Stimulated activated naive B cell treated with anti-CD40 and anti-IgM and Interleukin-4, amounts not matched to agents 10 μg/mL and 1 μg/mL and 100 μg/mL, for 72 hours (primary cell): ENCODE results near the gene ARL2BP.

Experiments
- ATAC-seq, 2 donors: fragments of 150-1000 bp; cut with Tn5 transposase; replicated peaks; 2 replicates each; pipeline ENCODE4 v1.10.0; 2021; ENCODE audit warnings: moderate library complexity in 1 of 2
- DNase-seq: peaks from one replicate; pipeline ENCODE4 v3.0.0; 2021
- H3K27ac Mint-ChIP-seq: one replicate; pipeline ENCODE4 v1.8.0; 2022; ENCODE audit warnings: mild to moderate bottlenecking, mixed read lengths
- H3K27me3 Mint-ChIP-seq, 2 donors: one replicate each; pipeline ENCODE4 v1.8.0; 2022; ENCODE audit warnings: mixed read lengths in 2 of 2
- H3K36me3 Mint-ChIP-seq, 2 donors: one replicate each; pipeline ENCODE4 v1.8.0; 2022; ENCODE audit warnings: mixed read lengths in 2 of 2, mild to moderate bottlenecking in 1 of 2
- H3K4me1 Mint-ChIP-seq, 2 donors: one replicate each; pipeline ENCODE4 v1.8.0; 2022; ENCODE audit warnings: mixed read lengths in 2 of 2, mild to moderate bottlenecking in 1 of 2
- H3K4me3 Mint-ChIP-seq, 2 donors: one replicate each; pipeline ENCODE4 v1.8.0; 2022; ENCODE audit warnings: mild to moderate bottlenecking in 2 of 2, mixed read lengths in 2 of 2, moderate library complexity in 1 of 2
- H3K9me3 Mint-ChIP-seq, 2 donors: one replicate each; pipeline ENCODE4 v1.8.0; 2022; ENCODE audit warnings: mixed read lengths in 2 of 2, mild to moderate bottlenecking in 1 of 2

Gene ARL2BP

DNA sequence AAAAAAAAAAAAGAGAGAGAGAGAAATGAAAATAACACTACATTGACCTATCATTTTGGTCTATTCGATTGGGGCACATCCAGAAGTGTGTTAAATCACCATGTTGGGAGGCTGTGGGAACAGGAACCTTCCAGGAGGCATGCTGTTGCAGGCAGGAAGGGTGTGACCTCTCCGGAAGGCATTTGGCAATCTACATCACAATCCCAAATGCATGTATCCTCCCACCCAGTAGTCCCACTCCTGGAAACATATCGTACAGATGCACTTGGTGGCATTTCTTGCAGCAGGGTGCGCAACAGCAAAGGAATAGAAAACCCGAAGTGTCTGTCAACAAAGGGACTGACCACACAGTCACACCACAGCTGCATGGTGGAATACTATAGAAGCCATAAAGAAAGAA lies 31.5 kb downstream of the ARL2BP start:
- no peaks in the 10 kb centered on the region for H3K9me3 Mint-ChIP-seq
- ATAC-seq (no peak), DNase-seq (no peak)
- H3K4me1 Mint-ChIP-seq, result peaks cover 7 to 16% of the 10 kb centered on the region in 2 donors
- H3K27ac Mint-ChIP-seq, result no peak overlapping the region
- no peaks in the 10 kb centered on the region for H3K36me3 Mint-ChIP-seq
- peaks cover 6 to 27% of the 10 kb centered on the region in 2 donors for H3K27me3 Mint-ChIP-seq
- H3K4me3 Mint-ChIP-seq, result no peak overlapping the region

DNA sequence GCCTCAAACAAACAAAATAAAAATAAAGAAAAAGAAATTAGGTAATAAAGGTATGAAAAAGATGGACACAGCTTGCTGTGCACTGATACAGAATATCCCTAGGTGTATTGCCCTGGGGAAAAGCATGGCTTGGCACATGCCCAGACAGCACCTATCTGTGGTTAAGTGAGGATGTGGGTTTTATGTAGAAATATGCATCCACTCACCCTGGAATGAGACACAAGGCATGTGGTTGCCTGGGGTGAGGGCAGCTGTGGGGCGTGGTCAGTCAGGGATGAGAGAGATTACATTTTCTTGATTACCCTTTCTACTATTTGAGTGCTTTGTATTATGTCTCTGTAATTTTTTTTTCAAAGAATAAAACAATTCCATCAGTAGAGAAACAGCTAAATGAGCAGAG lies 32.5 kb downstream of the ARL2BP start:
- Mint-ChIP-seq H3K27me3 (peaks cover 16 to 37% of the 10 kb centered on the region in 2 donors), H3K27ac (no peak overlapping the region), H3K9me3 (no peaks in the 10 kb centered on the region), H3K36me3 (no peaks in the 10 kb centered on the region), H3K4me1 (peaks cover 7 to 16% of the 10 kb centered on the region in 2 donors), H3K4me3 (no peak overlapping the region)
- DNase-seq, result no peak
- peak; percentile 80 to 88 for ATAC-seq

DNA sequence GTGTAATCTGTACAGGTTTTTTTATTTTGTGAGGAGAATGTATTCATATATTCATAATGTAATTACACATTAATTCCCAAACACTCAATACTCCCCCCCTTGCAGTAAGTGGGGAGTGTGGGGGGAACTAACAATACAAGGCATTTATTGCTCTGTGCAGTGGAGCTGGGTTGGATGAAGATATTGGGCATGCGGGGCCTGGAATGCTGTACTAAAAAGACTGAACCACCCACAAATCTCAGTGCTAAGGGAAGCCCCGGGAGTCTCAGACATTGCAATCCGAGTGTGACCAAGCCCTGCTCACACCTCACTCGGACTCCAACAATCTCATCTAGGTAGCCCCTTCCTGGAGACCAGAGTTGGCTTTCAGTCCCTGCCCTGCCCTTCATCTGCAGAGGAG lies 33.4 kb downstream of the ARL2BP start:
- Mint-ChIP-seq H3K9me3 (no peaks in the 10 kb centered on the region), H3K4me3 (no peak overlapping the region), H3K27ac (no peak overlapping the region), H3K4me1 (peaks cover 7 to 17% of the 10 kb centered on the region in 2 donors), H3K27me3 (peaks cover 23 to 46% of the 10 kb centered on the region in 2 donors), H3K36me3 (no peaks in the 10 kb centered on the region)
- DNase-seq, result no peak
- no peak for ATAC-seq

- no peak overlapping the region for H3K27ac Mint-ChIP-seq
- DNase-seq, result no peak
- no peaks in the 10 kb centered on the region for H3K9me3 Mint-ChIP-seq
- ATAC-seq, result no peak
- no peak overlapping the region for H3K4me3 Mint-ChIP-seq
- no peaks in the 10 kb centered on the region for H3K36me3 Mint-ChIP-seq
- H3K4me1 Mint-ChIP-seq, result peaks cover 11 to 27% of the 10 kb centered on the region in 2 donors
- H3K27me3 Mint-ChIP-seq, result peaks cover 31 to 57% of the 10 kb centered on the region in 2 donors
Measured at GRCh38 chr16:57279780-57280638, 35.0 kb downstream of the ARL2BP start.

DNA sequence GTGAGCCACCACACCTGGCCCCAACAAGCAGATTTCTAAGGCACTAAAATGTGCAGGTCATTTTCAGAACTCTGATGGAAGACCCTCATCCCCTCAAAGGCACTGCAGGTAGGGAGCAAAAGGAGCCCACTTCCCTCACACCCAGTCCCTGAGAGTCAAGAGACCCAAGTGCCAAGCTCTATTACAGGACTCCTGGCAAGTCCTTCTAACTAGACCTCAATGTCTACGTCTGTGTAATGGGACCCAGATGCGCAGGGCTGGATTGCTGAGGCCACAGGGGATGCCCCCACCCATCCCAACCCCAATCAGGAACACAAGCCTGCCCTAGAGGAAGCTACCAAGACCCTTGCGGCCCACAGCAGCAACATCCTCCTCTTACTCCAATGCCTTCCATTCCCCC lies 36.7 kb downstream of the ARL2BP start:
- Mint-ChIP-seq H3K9me3 (no peaks in the 10 kb centered on the region), H3K27me3 (peaks cover 34 to 59% of the 10 kb centered on the region in 2 donors), H3K36me3 (no peaks in the 10 kb centered on the region), H3K4me1 (peaks cover 8 to 24% of the 10 kb centered on the region in 2 donors), H3K27ac (no peak overlapping the region), H3K4me3 (no peak overlapping the region)
- DNase-seq (no peak), ATAC-seq (no peak)

GRCh38 chr16:57282510-57283213 lies 37.6 kb downstream of the ARL2BP start:
- ATAC-seq (no peak), DNase-seq (no peak)
- Mint-ChIP-seq H3K4me3 (no peak overlapping the region), H3K4me1 (peaks cover 8 to 16% of the 10 kb centered on the region in 2 donors), H3K27ac (no peak overlapping the region), H3K27me3 (peaks cover 40 to 65% of the 10 kb centered on the region in 2 donors), H3K36me3 (no peaks in the 10 kb centered on the region), H3K9me3 (no peaks in the 10 kb centered on the region)

- Mint-ChIP-seq H3K4me3 (peak overlapping the region; percentile 75 to 79), H3K4me1 (peaks cover 7 to 13% of the 10 kb centered on the region in 2 donors), H3K9me3 (no peaks in the 10 kb centered on the region), H3K27me3 (peaks cover 40 to 59% of the 10 kb centered on the region in 2 donors), H3K36me3 (no peaks in the 10 kb centered on the region), H3K27ac (peak overlapping the region; percentile 57)
- ATAC-seq (no peak), DNase-seq (no peak)
Measured at GRCh38 chr16:57283214-57283958, 38.3 kb downstream of the ARL2BP start.

- DNase-seq (no peak), ATAC-seq (peak in 1 of 2 donors; percentile 6)
- Mint-ChIP-seq H3K27ac (no peak overlapping the region), H3K27me3 (peaks cover 40 to 56% of the 10 kb centered on the region in 2 donors), H3K36me3 (no peaks in the 10 kb centered on the region), H3K9me3 (no peaks in the 10 kb centered on the region), H3K4me1 (peaks cover 7 to 13% of the 10 kb centered on the region in 2 donors), H3K4me3 (peak overlapping the region; percentile 75 to 79)
Measured at GRCh38 chr16:57283959-57284208, 38.8 kb downstream of the ARL2BP start.

- peak; percentile 12 for DNase-seq
- Mint-ChIP-seq H3K4me3 (peak within 1 kb of the TSS; percentile 75 to 79), H3K27ac (peak within 1 kb of the TSS; percentile 5)
Measured at GRCh38 chr16:57284209-57284951, 39.3 kb downstream of the ARL2BP start, which contains the start of gene PLLP. Gene PLLP, minus strand, starts transcription at chr16:57284672. Its CDS starts 132 bp downstream, at chr16:57284540.

DNA sequence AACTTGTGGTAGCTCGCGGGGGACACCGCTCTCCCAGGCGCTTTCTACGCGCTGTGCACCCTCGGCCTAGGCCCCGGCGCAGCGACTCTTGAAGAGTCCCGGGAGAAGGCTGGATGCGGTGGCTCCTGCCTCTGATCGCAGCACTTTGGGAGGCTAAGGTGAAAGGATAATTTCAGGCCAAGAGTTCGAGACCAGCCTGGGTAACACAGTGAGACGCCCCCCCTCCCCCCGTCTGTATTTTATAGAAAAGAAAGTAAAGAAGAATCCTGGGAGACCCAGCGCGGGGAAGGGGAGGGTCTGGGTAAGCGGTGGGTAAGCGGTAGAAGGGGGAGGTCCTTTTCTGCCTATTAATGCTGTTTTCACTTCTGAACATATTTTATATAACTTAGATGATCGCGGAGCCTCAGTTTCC lies 39.9 kb downstream of the ARL2BP start:
- ATAC-seq, result no peak
- H3K27ac Mint-ChIP-seq, result peak overlapping the region; percentile 5
- no peaks in the 10 kb centered on the region for H3K36me3 Mint-ChIP-seq
- H3K4me3 Mint-ChIP-seq, result peak overlapping the region; percentile 72 to 76
- peaks cover 40 to 55% of the 10 kb centered on the region in 2 donors for H3K27me3 Mint-ChIP-seq
- DNase-seq, result no peak
- H3K4me1 Mint-ChIP-seq, result peaks cover 7 to 13% of the 10 kb centered on the region in 2 donors
- no peaks in the 10 kb centered on the region for H3K9me3 Mint-ChIP-seq

More at GRCh38 chr16:57284209-57284951, 39.3 kb downstream of the ARL2BP start, which contains the start of gene PLLP:
- peaks cover 7 to 13% of the 10 kb centered on the region in 2 donors for H3K4me1 Mint-ChIP-seq
- H3K27me3 Mint-ChIP-seq, result peaks cover 40 to 55% of the 10 kb centered on the region in 2 donors
- H3K36me3 Mint-ChIP-seq, result no peaks in the 10 kb centered on the region
- peak; percentile 63 to 69 for ATAC-seq
- H3K9me3 Mint-ChIP-seq, result no peaks in the 10 kb centered on the region

GRCh38 chr16:57285379-57285778 lies 40.3 kb downstream of the ARL2BP start:
- ATAC-seq, result no peak
- Mint-ChIP-seq H3K36me3 (no peaks in the 10 kb centered on the region), H3K4me3 (peak overlapping the region in 1 of 2 donors; percentile 76), H3K9me3 (no peaks in the 10 kb centered on the region), H3K27ac (no peak overlapping the region), H3K27me3 (peaks cover 40 to 55% of the 10 kb centered on the region in 2 donors), H3K4me1 (peaks cover 7 to 13% of the 10 kb centered on the region in 2 donors)
- no peak for DNase-seq

GRCh38 chr16:57289391-57290257 lies 44.6 kb downstream of the ARL2BP start:
- H3K27ac Mint-ChIP-seq, result no peak overlapping the region
- DNase-seq, result no peak
- no peak overlapping the region for H3K4me3 Mint-ChIP-seq
- H3K27me3 Mint-ChIP-seq, result peaks cover 17 to 21% of the 10 kb centered on the region in 2 donors
- no peaks in the 10 kb centered on the region for H3K9me3 Mint-ChIP-seq
- H3K36me3 Mint-ChIP-seq, result no peaks in the 10 kb centered on the region
- ATAC-seq, result no peak
- peaks cover 6% of the 10 kb centered on the region in 2 donors for H3K4me1 Mint-ChIP-seq

DNA sequence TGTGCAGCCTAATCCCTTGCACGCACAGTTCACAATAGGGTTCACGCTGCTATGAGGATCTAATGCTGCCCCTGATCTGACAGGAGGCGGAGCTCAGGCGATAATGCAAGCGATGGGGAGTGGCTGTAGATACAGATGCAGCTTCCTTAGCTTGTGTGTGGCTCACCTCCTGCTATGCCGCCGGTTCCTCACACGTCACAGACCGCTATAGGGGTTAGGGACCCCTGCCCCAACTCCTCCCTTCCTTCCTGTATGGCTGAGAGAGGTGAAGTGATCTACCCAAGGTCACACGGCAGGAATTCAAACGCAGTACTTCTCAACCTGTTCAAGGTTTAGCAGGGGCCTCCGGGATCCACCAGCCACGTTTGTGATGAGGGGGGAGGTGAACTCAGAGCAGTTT lies 52.8 kb downstream of the ARL2BP start:
- H3K27ac Mint-ChIP-seq, result no peak overlapping the region
- H3K9me3 Mint-ChIP-seq, result peaks cover 1 to 4% of the 10 kb centered on the region in 2 donors
- peaks cover 8 to 12% of the 10 kb centered on the region in 2 donors for H3K4me1 Mint-ChIP-seq
- ATAC-seq (no peak), DNase-seq (no peak)
- no peaks in the 10 kb centered on the region for H3K27me3 Mint-ChIP-seq
- H3K36me3 Mint-ChIP-seq, result peaks cover 3 to 4% of the 10 kb centered on the region in 2 donors
- H3K4me3 Mint-ChIP-seq, result no peak overlapping the region
